Liver (tissue), 3 donors: ENCODE results near the gene ZFP36L2.

Source experiments
- EGR1 ChIP-seq, 2 donors: IDR thresholded peaks; 2 replicates each; pipeline ENCODE4 v1.6.1; 2016 to 2018; ENCODE audit warnings: antibody characterized with exemption in 2 of 2, low read depth in 2 of 2
- GABPA ChIP-seq, 2 donors: IDR thresholded peaks in 1 of 2; conservative IDR thresholded peaks in 1 of 2; 2 replicates each; pipeline ENCODE4 v1.6.1; 2016; ENCODE audit warnings: antibody characterized with exemption in 2 of 2, mild to moderate bottlenecking in 1 of 2, moderate library complexity in 1 of 2
- HNF4A ChIP-seq, 2 donors: conservative IDR thresholded peaks; 2 replicates each; pipeline ENCODE4 v1.6.1; 2016; ENCODE audit warnings: antibody characterized with exemption in 2 of 2, mild to moderate bottlenecking in 2 of 2
- JUND ChIP-seq, 2 donors: IDR thresholded peaks; 2 replicates each; pipeline ENCODE4 v1.6.1; 2016; ENCODE audit warnings: antibody characterized with exemption in 2 of 2
- RAD21 ChIP-seq, 2 donors: IDR thresholded peaks; 2 replicates each; pipeline ENCODE4 v1.6.1; 2016; ENCODE audit warnings: antibody characterized with exemption in 2 of 2, mild to moderate bottlenecking in 2 of 2
- RXRA ChIP-seq, 2 donors: IDR thresholded peaks; 2 replicates each; pipeline ENCODE4 v1.6.1; 2017 to 2018; ENCODE audit warnings: antibody characterized with exemption in 2 of 2, mild to moderate bottlenecking in 1 of 2
- SP1 ChIP-seq: IDR thresholded peaks from 2 replicates; pipeline ENCODE4 v1.6.1; 2018; ENCODE audit warnings: antibody characterized with exemption, mild to moderate bottlenecking
- TAF1 ChIP-seq: conservative IDR thresholded peaks from 2 replicates; pipeline ENCODE4 v1.6.1; 2016; ENCODE audit warnings: antibody characterized with exemption, mild to moderate bottlenecking
- YY1 ChIP-seq: IDR thresholded peaks from 2 replicates; pipeline ENCODE4 v1.6.1; 2016; ENCODE audit warnings: antibody characterized with exemption, mild to moderate bottlenecking
- TF ChIP-seq, protein P1 (sequence below): fragments of 150-350 bp; IDR thresholded peaks from 2 replicates; pipeline ENCODE4 v1.5.1; 2017; ENCODE audit warnings: improper control_type of control experiment, low read depth, low read length; ENCODE audit not compliant: missing input control
- TF ChIP-seq, protein P2 (sequence below): IDR thresholded peaks from 2 replicates; pipeline ENCODE4 v1.6.1; 2016; ENCODE audit warnings: antibody characterized with exemption, mild to moderate bottlenecking
- TF ChIP-seq, protein P3 (sequence below): IDR thresholded peaks from 2 replicates; pipeline ENCODE4 v1.6.1; 2016; ENCODE audit warnings: antibody characterized with exemption
- TF ChIP-seq, protein P4 (sequence below): IDR thresholded peaks from 2 replicates; pipeline ENCODE4 v1.6.1; 2016; ENCODE audit warnings: antibody characterized with exemption
- donor health status: healthy.
- donor health status: healthy.

DNA sequence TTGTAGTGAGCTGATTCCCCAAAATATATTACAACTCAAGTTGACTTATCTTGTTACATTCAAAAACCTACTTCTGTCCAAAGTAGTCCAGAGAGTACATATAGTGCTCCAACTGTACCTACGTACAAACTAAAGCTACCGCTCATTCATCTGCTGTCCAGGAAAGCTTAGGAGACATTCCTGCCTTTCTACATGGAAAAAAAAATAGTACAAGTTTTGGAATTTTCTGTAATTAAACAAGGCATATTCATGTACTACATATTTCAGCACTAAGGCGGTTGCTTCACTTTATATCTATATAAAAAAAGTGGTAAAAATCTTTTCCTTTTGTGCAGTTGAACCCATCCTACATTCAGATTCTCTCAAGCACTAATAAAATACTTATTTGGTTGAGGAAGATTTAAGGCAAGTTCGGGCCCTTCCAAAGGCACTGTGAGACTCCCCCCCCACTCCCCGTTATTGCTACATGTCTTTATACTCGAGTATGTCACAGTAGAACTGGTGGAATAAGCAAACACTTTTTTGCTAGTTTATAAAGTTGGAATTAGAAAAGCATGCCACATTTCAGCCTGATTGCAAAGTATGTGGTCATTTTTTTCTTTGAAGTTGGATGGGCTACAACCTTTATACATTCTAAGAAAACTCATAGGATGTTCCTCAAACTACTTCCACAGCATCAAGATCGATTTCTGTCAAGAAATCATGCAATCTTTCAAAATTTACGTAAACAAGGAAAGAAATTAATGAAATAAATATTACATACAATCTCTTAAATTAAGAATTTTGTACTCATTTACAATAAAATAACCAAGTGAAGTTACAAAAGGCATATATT, 3.7 kb downstream of the ZFP36L2 start:
- TF ChIP-seq, protein P1, sequence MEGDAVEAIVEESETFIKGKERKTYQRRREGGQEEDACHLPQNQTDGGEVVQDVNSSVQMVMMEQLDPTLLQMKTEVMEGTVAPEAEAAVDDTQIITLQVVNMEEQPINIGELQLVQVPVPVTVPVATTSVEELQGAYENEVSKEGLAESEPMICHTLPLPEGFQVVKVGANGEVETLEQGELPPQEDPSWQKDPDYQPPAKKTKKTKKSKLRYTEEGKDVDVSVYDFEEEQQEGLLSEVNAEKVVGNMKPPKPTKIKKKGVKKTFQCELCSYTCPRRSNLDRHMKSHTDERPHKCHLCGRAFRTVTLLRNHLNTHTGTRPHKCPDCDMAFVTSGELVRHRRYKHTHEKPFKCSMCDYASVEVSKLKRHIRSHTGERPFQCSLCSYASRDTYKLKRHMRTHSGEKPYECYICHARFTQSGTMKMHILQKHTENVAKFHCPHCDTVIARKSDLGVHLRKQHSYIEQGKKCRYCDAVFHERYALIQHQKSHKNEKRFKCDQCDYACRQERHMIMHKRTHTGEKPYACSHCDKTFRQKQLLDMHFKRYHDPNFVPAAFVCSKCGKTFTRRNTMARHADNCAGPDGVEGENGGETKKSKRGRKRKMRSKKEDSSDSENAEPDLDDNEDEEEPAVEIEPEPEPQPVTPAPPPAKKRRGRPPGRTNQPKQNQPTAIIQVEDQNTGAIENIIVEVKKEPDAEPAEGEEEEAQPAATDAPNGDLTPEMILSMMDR: no peak
- no peak for TF ChIP-seq GABPA (IDR thresholded peaks at IDR 0.05 in 1 of 2, conservative IDR thresholded peaks at IDR 0.05 in 1 of 2)
- TF ChIP-seq, protein P2, sequence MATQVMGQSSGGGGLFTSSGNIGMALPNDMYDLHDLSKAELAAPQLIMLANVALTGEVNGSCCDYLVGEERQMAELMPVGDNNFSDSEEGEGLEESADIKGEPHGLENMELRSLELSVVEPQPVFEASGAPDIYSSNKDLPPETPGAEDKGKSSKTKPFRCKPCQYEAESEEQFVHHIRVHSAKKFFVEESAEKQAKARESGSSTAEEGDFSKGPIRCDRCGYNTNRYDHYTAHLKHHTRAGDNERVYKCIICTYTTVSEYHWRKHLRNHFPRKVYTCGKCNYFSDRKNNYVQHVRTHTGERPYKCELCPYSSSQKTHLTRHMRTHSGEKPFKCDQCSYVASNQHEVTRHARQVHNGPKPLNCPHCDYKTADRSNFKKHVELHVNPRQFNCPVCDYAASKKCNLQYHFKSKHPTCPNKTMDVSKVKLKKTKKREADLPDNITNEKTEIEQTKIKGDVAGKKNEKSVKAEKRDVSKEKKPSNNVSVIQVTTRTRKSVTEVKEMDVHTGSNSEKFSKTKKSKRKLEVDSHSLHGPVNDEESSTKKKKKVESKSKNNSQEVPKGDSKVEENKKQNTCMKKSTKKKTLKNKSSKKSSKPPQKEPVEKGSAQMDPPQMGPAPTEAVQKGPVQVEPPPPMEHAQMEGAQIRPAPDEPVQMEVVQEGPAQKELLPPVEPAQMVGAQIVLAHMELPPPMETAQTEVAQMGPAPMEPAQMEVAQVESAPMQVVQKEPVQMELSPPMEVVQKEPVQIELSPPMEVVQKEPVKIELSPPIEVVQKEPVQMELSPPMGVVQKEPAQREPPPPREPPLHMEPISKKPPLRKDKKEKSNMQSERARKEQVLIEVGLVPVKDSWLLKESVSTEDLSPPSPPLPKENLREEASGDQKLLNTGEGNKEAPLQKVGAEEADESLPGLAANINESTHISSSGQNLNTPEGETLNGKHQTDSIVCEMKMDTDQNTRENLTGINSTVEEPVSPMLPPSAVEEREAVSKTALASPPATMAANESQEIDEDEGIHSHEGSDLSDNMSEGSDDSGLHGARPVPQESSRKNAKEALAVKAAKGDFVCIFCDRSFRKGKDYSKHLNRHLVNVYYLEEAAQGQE: no peak
- no peak for TF ChIP-seq JUND (IDR thresholded peaks at IDR 0.05)
- TF ChIP-seq YY1: no peak
- no peak for TF ChIP-seq SP1
- TF ChIP-seq, protein P3, sequence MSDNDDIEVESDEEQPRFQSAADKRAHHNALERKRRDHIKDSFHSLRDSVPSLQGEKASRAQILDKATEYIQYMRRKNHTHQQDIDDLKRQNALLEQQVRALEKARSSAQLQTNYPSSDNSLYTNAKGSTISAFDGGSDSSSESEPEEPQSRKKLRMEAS: no peak
- TF ChIP-seq, protein P4, sequence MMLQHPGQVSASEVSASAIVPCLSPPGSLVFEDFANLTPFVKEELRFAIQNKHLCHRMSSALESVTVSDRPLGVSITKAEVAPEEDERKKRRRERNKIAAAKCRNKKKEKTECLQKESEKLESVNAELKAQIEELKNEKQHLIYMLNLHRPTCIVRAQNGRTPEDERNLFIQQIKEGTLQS: no peak
- no peak for TF ChIP-seq RAD21 (IDR thresholded peaks at IDR 0.05)
- no peak for TF ChIP-seq RXRA (IDR thresholded peaks at IDR 0.05)
- TF ChIP-seq TAF1: no peak
- TF ChIP-seq HNF4A (conservative IDR thresholded peaks at IDR 0.05): no peak
- TF ChIP-seq EGR1 (IDR thresholded peaks at IDR 0.05; ENCODE audit: low read depth in 2 of 2): no peak
